Kidney tubule cell (primary cell): ENCODE results near the gene NIM1K.
"Not testable (repeated sequence)": the region's sequence is repeated elsewhere in the genome, so short reads cannot be mapped to it uniquely, and the experiment has no call there.

Source experiments
- DNase-seq: peaks from one replicate; pipeline ENCODE4 v3.0.0-alpha.2; 2018; ENCODE audit warnings: low spot score

Gene NIM1K

GRCh38 chr5:43190755-43191603 lies 1.0 kb upstream of the NIM1K start:
- peak; percentile 34 for DNase-seq

- peak; percentile 24 for DNase-seq
Measured at GRCh38 chr5:43192558-43193180, 644 bp downstream of the NIM1K start.

GRCh38 chr5:43193181-43193893 lies 1.3 kb downstream of the NIM1K start:
- DNase-seq = peak; percentile 86

GRCh38 chr5:43193894-43194265 lies 1.9 kb downstream of the NIM1K start:
- DNase-seq = no peak

GRCh38 chr5:43195670-43196265 lies 3.7 kb downstream of the NIM1K start:
- no peak for DNase-seq

- no peak for DNase-seq
Measured at GRCh38 chr5:43197535-43197934, 5.5 kb downstream of the NIM1K start.

GRCh38 chr5:43201442-43201841 lies 9.4 kb downstream of the NIM1K start:
- DNase-seq = not testable (repeated sequence)

GRCh38 chr5:43202380-43202779 lies 10.4 kb downstream of the NIM1K start:
- no peak for DNase-seq

- no peak for DNase-seq
Measured at GRCh38 chr5:43203373-43203772, 11.3 kb downstream of the NIM1K start.

GRCh38 chr5:43204958-43205357 lies 12.9 kb downstream of the NIM1K start:
- DNase-seq = no peak

- no peak for DNase-seq
Measured at GRCh38 chr5:43207601-43208000, 15.6 kb downstream of the NIM1K start.

- no peak for DNase-seq
Measured at GRCh38 chr5:43208658-43209057, 16.6 kb downstream of the NIM1K start.

GRCh38 chr5:43209060-43209459 lies 17.0 kb downstream of the NIM1K start:
- no peak for DNase-seq

GRCh38 chr5:43209833-43210232 lies 17.8 kb downstream of the NIM1K start:
- DNase-seq = no peak

GRCh38 chr5:43210570-43210969 lies 18.5 kb downstream of the NIM1K start:
- no peak for DNase-seq

GRCh38 chr5:43213951-43214350 lies 21.9 kb downstream of the NIM1K start:
- DNase-seq = no peak

GRCh38 chr5:43215073-43215631 lies 23.1 kb downstream of the NIM1K start:
- no peak for DNase-seq

GRCh38 chr5:43216941-43217340 lies 24.9 kb downstream of the NIM1K start:
- no peak for DNase-seq

- DNase-seq = no peak
Measured at GRCh38 chr5:43219120-43219519, 27.1 kb downstream of the NIM1K start.

GRCh38 chr5:43221502-43221901 lies 29.5 kb downstream of the NIM1K start:
- no peak for DNase-seq

GRCh38 chr5:43225649-43226245 lies 33.7 kb downstream of the NIM1K start:
- DNase-seq = no peak

GRCh38 chr5:43227655-43228054 lies 35.6 kb downstream of the NIM1K start:
- DNase-seq = peak; percentile 57
